Activated CD4-positive, alpha-beta memory T cell treated with anti-CD3 and anti-CD28 coated beads, Interleukin-2, amount 10 ng/mL, durations not matched to agents 7 days and 5 days (primary cell): ENCODE measurements around the gene ZNF598. TPM values are rescaled to one million over a fixed set of nuclear protein-coding genes. Genes with fewer than 3 reads are reported as not detected.
A peak's percentile ranks its signal among the peaks of the same experiment; 100 is the strongest.

Experiments used
- CTCF ChIA-PET: fragments of 350-600 bp; sonication (Branson Sonifier 250); formaldehyde crosslinking; loops from one replicate; lab custom pipeline; 2021; ENCODE audit warnings: antibody characterized with exemption, inconsistent platforms; lab: Charles Lee
- POLR2A ChIA-PET: fragments of 350-600 bp; sonication (Branson Sonifier 250); formaldehyde crosslinking; loops from one replicate; lab custom pipeline; 2021; ENCODE audit warnings: antibody characterized with exemption; lab: Charles Lee
- DNase-seq: peaks from one replicate; pipeline ENCODE4 v3.0.0-alpha.2; 2020
- H3K27ac Mint-ChIP-seq: one replicate; pipeline ENCODE4 v1.8.0; 2021; ENCODE audit warnings: mild to moderate bottlenecking, mixed read lengths
- H3K27me3 Mint-ChIP-seq: one replicate; pipeline ENCODE4 v1.8.0; 2021; ENCODE audit warnings: mixed read lengths
- H3K36me3 Mint-ChIP-seq: one replicate; pipeline ENCODE4 v1.8.0; 2021; ENCODE audit warnings: low read depth, mixed read lengths
- H3K4me1 Mint-ChIP-seq: one replicate; pipeline ENCODE4 v1.8.0; 2021; ENCODE audit warnings: mixed read lengths
- H3K4me3 Mint-ChIP-seq: one replicate; pipeline ENCODE4 v1.8.0; 2021; ENCODE audit warnings: mild to moderate bottlenecking, mixed read lengths
- H3K9me3 Mint-ChIP-seq: one replicate; pipeline ENCODE4 v1.8.0; 2021; ENCODE audit warnings: mixed read lengths
- total RNA-seq, 2 experiments: library from RNA; stranded (reverse); gene quantifications; one replicate each; pipeline ENCODE4 v1.2.3, GENCODE V29; 2021

The ZNF598 gene
- total RNA-seq, 2 experiments from 2014 or later: 52.1 to 53.6 TPM

DNA sequence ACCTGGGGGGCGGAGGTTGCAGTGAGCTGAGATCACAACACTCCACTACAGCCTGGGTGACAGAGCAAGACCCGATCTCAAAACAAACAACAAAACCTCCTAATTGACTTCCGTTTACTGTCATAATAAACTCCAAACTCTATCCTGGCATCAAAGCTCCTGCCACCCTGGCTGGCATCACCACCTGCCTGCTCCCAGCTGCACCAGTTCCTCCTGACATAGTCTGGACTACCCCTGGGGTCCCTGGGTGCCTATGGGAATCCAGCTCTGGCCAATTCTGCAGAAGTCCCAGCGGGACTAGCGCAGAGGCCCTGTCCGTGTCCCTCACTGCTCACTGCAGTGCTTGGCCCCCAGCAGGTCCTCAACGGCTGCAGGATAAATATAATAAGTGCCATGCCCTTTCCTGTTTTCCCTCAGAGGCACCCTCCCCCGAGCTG, 37.3 kb upstream of the ZNF598 start:
- no peak for DNase-seq
- ChIA-PET CTCF (interaction anchor here (0.8 to 2.3 kb wide), 5 partner anchors 27 to 108 kb away, joined by 3 to 10 read pairs (median 5); partner anchors contain the start of genes MSRB1, NPW and TRAF7), POLR2A (interaction anchor here (0.9 to 2.8 kb wide), 6 partner anchors 25 to 341 kb away, joined by 3 to 19 read pairs (median 4); partner anchors contain the start of genes MAPK8IP3 and TRAF7)
- Mint-ChIP-seq H3K27me3 (no peaks in the 10 kb centered on the region), H3K9me3 (no peaks in the 10 kb centered on the region), H3K4me3 (peak overlapping the region; percentile 90), H3K36me3 (no peaks in the 10 kb centered on the region), H3K4me1 (peaks cover 21% of the 10 kb centered on the region), H3K27ac (peak overlapping the region; percentile 73)

GRCh38 chr16:2045965-2046892, 36.6 kb upstream of the ZNF598 start:
- Mint-ChIP-seq H3K27me3 (no peaks in the 10 kb centered on the region), H3K4me1 (peaks cover 21% of the 10 kb centered on the region), H3K4me3 (peak overlapping the region; percentile 90), H3K36me3 (no peaks in the 10 kb centered on the region), H3K9me3 (no peaks in the 10 kb centered on the region), H3K27ac (no peak overlapping the region)
- CTCF ChIA-PET: interaction anchor here (0.8 to 2.3 kb wide), 3 partner anchors 26 to 103 kb away, joined by 3 to 10 read pairs (median 7); partner anchors contain the start of genes MSRB1 and NPW
- POLR2A ChIA-PET: interaction anchor here (0.8 to 2.8 kb wide), 4 partner anchors 19 to 160 kb away, joined by 3 to 19 read pairs (median 3); partner anchors contain the start of gene TRAF7
- no peak for DNase-seq

DNA sequence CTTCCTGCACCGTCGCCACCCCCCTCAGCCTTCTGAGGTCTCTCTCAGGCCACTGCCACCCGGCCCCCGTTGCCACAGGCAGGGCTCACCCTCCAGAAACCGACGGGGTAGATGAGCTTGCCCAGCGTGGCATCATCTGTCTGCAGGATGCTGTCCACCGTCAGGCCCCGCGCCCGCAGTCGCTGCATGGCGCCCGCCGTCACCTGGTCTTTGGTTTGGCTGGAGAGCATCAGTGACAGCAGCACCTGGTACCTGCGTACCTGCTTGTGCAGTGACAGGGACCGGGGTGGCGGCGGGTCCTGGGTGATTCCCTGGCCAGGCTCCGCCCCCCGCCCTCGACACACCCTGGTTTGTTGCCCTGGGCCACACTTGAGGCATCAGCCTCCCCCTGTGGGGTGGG, 34.9 kb upstream of the ZNF598 start:
- CTCF ChIA-PET: no interaction called here
- Mint-ChIP-seq H3K27ac (no peak overlapping the region), H3K9me3 (no peaks in the 10 kb centered on the region), H3K4me1 (peaks cover 21% of the 10 kb centered on the region), H3K36me3 (no peaks in the 10 kb centered on the region), H3K4me3 (no peak overlapping the region), H3K27me3 (no peaks in the 10 kb centered on the region)
- POLR2A ChIA-PET: interaction anchor here (1.2 kb wide), 1 partner anchor 80 kb away, joined by 3 read pairs; the partner anchor contains the start of gene RPS2
- no peak for DNase-seq

GRCh38 chr16:2043667-2044451, 34.2 kb upstream of the ZNF598 start:
- Mint-ChIP-seq H3K27me3 (no peaks in the 10 kb centered on the region), H3K4me1 (peaks cover 16% of the 10 kb centered on the region), H3K36me3 (no peaks in the 10 kb centered on the region), H3K9me3 (no peaks in the 10 kb centered on the region), H3K27ac (no peak overlapping the region), H3K4me3 (no peak overlapping the region)
- ChIA-PET CTCF (no interaction called here), POLR2A (interaction anchor here (1.2 kb wide), 1 partner anchor 79 kb away, joined by 3 read pairs; the partner anchor contains the start of gene RPS2)
- DNase-seq: no peak

DNA sequence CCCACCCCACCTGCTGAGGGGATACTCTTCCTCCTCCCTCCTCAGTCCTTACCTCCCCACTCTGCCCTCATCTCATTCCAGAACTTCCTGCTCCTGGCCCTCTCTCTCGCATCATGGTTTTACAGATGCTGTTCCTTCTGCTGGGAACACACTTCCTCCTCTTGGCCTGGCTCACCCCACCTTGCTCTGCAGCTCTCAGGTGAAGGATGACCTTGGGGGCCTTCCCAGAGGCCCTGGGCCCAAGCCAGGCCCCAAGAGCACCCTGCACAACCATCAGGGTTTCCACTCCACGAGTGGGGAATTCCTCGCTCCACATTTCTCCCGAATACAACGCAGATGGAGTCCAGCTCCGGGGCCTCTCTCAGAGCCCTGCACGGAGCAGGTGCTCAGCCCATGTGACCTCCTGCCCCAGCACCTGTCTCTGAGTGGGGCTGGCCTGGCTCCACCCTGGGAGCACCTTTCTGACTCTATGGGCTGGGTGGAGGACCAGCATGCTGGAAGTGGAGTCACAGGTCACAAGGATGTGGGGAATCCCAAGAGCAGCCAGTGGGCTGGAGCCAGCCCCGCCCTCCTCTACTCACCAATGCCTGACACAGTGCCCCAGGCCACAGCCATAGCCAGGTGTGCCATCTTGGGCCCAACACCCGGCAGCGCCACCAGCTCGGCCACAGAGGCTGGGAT, 33.5 kb upstream of the ZNF598 start:
- H3K4me1 Mint-ChIP-seq: peaks cover 9% of the 10 kb centered on the region
- no peaks in the 10 kb centered on the region for H3K27me3 Mint-ChIP-seq
- DNase-seq: no peak
- ChIA-PET POLR2A (no interaction called here), CTCF (no interaction called here)
- H3K9me3 Mint-ChIP-seq: no peaks in the 10 kb centered on the region
- no peak overlapping the region for H3K4me3 Mint-ChIP-seq
- H3K27ac Mint-ChIP-seq: no peak overlapping the region
- H3K36me3 Mint-ChIP-seq: no peaks in the 10 kb centered on the region

GRCh38 chr16:2042171-2042985, 32.8 kb upstream of the ZNF598 start:
- Mint-ChIP-seq H3K27me3 (no peaks in the 10 kb centered on the region), H3K27ac (no peak overlapping the region), H3K36me3 (no peaks in the 10 kb centered on the region), H3K9me3 (no peaks in the 10 kb centered on the region), H3K4me1 (peaks cover 9% of the 10 kb centered on the region), H3K4me3 (no peak overlapping the region)
- ChIA-PET POLR2A (no interaction called here), CTCF (interaction anchor here (1.1 kb wide), 1 partner anchor 878 kb away, joined by 4 read pairs; no protein-coding TSS in a partner anchor)
- DNase-seq: no peak

DNA sequence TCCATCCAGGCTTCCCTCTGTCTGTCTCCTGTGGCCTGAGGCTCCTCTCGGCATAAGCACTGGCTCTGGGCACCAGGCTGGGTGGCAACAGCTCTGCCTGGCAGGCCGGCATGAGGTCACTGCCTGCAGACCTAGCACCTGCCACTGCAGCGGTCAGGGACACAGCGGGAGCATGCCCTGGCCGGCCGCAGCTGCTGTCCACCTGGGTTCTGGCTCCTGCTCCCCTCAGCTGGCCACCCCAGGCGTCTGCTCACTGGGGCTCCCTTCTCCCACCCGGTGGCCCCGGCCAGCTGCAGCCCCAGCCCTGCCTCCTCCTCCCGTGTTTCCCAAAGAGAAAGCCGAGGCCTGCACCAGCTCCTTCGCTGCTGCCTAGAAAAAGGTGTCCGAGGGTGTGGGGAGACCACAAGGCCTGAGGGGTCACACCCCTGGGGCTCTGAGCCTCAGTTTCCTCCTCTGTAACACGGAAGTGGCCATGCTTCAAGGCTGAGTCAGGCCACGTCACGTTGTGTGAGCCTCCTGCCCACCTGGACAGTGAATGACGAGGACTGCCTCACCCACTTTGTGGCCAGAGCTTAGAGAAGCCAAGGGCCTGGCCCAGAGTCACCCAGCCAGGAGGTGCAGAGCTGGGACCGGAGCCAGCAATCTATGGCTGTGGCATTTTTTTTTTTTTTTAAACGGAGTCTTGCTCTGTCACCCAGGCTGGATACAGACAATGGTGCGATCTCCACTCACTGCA, 31.3 kb upstream of the ZNF598 start:
- no peaks in the 10 kb centered on the region for H3K27me3 Mint-ChIP-seq
- no peak overlapping the region for H3K4me3 Mint-ChIP-seq
- ChIA-PET CTCF (interaction anchor here (0.9 to 1.1 kb wide), 2 partner anchors 37 to 880 kb away, joined by 3 to 4 read pairs; no protein-coding TSS in a partner anchor), POLR2A (no interaction called here)
- no peaks in the 10 kb centered on the region for H3K4me1 Mint-ChIP-seq
- DNase-seq: no peak
- H3K27ac Mint-ChIP-seq: no peak overlapping the region
- H3K36me3 Mint-ChIP-seq: no peaks in the 10 kb centered on the region
- no peaks in the 10 kb centered on the region for H3K9me3 Mint-ChIP-seq

DNA sequence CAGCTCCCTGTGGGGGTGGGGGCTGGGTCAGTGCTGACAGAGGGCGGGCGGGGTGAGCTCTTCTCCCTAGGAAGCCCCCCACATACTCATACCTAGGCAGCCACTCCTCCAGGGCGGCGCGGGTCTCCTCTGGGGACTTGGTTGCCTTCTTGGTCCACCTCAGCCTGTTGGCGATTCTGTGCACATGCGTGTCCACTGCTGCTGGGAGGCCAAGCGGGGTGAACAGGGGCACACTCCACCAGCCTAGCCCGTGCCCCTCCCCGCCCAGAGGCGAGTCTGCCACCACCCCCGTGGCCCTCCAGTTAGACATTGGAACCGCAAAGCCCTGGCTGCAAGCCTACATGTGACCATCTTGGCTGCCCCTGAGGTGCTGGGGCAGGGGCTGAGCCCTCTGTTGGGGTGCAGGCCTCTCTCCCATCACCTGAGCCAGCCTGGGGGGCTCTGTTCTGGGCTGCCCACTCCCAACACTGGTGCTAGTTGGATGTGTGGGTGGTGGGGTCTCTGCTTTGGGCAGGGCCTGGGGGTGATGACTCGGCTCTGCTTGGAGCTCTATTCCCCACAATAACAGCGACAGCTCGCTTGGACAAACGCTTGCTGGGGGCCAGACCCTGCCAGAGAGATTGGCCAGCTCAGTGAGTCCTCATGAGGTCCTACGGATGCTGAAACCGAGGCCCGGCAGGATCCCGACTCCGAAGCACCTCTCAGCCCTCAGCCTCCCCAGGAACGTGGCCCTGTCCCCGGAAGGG, 30.6 kb upstream of the ZNF598 start:
- H3K27ac Mint-ChIP-seq: no peak overlapping the region
- no peaks in the 10 kb centered on the region for H3K36me3 Mint-ChIP-seq
- no peaks in the 10 kb centered on the region for H3K4me1 Mint-ChIP-seq
- POLR2A ChIA-PET: interaction anchor here (1.0 kb wide), 1 partner anchor 16 kb away, joined by 3 read pairs; no protein-coding TSS in a partner anchor
- no peaks in the 10 kb centered on the region for H3K27me3 Mint-ChIP-seq
- no peaks in the 10 kb centered on the region for H3K9me3 Mint-ChIP-seq
- no peak overlapping the region for H3K4me3 Mint-ChIP-seq
- DNase-seq: no peak
- CTCF ChIA-PET: interaction anchor here (0.9 kb wide), 1 partner anchor 36 kb away, joined by 3 read pairs; no protein-coding TSS in a partner anchor

- no peak overlapping the region for H3K4me3 Mint-ChIP-seq
- H3K27ac Mint-ChIP-seq: no peak overlapping the region
- H3K9me3 Mint-ChIP-seq: no peaks in the 10 kb centered on the region
- H3K27me3 Mint-ChIP-seq: no peaks in the 10 kb centered on the region
- POLR2A ChIA-PET: interaction anchor here (0.7 to 1.2 kb wide), 3 partner anchors 15 to 116 kb away, joined by 3 read pairs; partner anchors contain the start of gene TRAF7
- H3K36me3 Mint-ChIP-seq: no peaks in the 10 kb centered on the region
- DNase-seq: no peak
- CTCF ChIA-PET: no interaction called here
- no peaks in the 10 kb centered on the region for H3K4me1 Mint-ChIP-seq
Measured at GRCh38 chr16:2039274-2040031, 29.8 kb upstream of the ZNF598 start.
